GM19023 (cell line): ENCODE data around the gene PRRT1.
"Not testable (repeated sequence)": the region's sequence is repeated elsewhere in the genome, so short reads cannot be mapped to it uniquely, and the experiment has no call there.

Source experiments
- ATAC-seq: cut with Tn5 transposase; IDR thresholded peaks from one replicate; pipeline ENCODE4 v1.9.1; 2021; ENCODE audit warnings: mild to moderate bottlenecking, moderate library complexity; ENCODE audit not compliant: unreplicated experiment

The PRRT1 gene

DNA sequence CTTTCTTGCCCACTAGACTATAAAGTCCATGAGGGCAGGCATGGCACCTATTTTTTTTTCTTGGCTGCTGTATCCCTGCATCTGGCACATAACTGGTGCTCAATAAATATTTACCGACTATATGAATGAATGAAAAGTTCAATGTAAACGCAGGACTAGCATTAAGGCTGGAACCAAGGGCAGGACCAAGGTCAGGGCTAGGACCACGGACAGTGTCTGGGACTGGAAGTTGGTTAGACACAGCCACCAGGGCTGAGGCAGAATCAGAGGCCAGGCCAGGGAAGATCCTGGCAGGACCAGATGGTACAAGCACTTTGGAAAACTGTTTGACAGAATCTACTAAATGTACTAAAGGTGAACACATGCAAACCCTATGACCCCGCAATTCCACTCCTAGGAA is 46.3 kb downstream of the PRRT1 start:
- ATAC-seq = no peak

DNA sequence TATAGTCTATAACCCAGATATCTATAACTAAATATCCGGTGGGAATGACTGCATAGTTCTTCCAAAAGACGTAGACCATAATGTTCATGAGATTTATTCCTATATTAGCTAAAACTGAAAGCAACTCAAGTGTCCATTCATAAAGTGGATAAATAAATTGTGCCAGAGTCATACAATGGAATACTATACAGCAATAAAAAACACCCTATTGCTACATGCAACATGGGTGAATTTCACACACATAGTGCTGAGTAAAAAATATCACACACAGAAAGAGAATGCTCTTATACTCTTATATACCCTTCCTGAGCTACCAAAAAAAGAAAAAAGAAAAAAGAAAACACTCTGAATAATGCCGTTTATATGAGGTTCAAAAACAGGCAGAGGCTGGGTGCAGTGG is 49.5 kb downstream of the PRRT1 start:
- no peak for ATAC-seq

DNA sequence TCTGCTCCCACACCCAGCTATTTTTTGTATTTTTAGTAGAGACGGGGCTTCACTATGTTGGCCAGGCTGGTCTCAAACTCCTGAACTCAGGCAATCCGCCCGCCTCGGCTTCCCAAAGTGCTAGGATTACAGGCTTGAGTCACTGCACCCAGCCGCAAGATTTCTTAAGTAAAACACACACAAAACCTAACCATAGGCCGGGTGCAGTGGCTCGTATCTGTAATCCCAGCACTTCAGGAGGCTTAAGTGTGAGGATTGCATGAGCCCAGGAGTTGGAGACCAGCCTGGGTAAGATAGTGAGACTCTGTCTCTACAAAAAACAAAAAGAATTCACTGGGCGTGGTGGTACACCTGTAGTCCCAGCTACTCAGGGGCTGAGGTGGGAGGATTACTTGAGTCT is 51.5 kb downstream of the PRRT1 start:
- ATAC-seq = not testable (repeated sequence)
